GM18909 (cell line): ENCODE measurements around the gene GRHL3.

Experiments used
- ATAC-seq: cut with Tn5 transposase; IDR thresholded peaks from one replicate; pipeline ENCODE4 v1.9.1; 2021; ENCODE audit warnings: mild to moderate bottlenecking; ENCODE audit not compliant: unreplicated experiment, poor library complexity

Gene GRHL3

GRCh38 chr1:24340770-24341169, 21.6 kb downstream of the GRHL3 start:
- ATAC-seq = no peak

- no peak for ATAC-seq
Observed at GRCh38 chr1:24341260-24341659, 22.1 kb downstream of the GRHL3 start.

GRCh38 chr1:24343412-24344089, 24.4 kb downstream of the GRHL3 start:
- ATAC-seq = no peak

GRCh38 chr1:24344090-24344742, 25.1 kb downstream of the GRHL3 start:
- ATAC-seq = no peak

GRCh38 chr1:24345334-24345733, 26.2 kb downstream of the GRHL3 start:
- ATAC-seq = no peak

- ATAC-seq = no peak
Observed at GRCh38 chr1:24347159-24347934, 28.2 kb downstream of the GRHL3 start.

- ATAC-seq = no peak
Observed at GRCh38 chr1:24348196-24348595, 29.0 kb downstream of the GRHL3 start.

GRCh38 chr1:24349891-24350290, 30.7 kb downstream of the GRHL3 start:
- ATAC-seq = no peak

GRCh38 chr1:24351247-24351646, 32.1 kb downstream of the GRHL3 start:
- ATAC-seq = no peak

- no peak for ATAC-seq
Observed at GRCh38 chr1:24351918-24352627, 32.9 kb downstream of the GRHL3 start.

- no peak for ATAC-seq
Observed at GRCh38 chr1:24353292-24353891, 34.2 kb downstream of the GRHL3 start.

- ATAC-seq = no peak
Observed at GRCh38 chr1:24355466-24355865, 36.3 kb downstream of the GRHL3 start.

GRCh38 chr1:24357038-24357437, 37.9 kb downstream of the GRHL3 start:
- ATAC-seq = no peak

GRCh38 chr1:24360681-24361080, 41.5 kb downstream of the GRHL3 start:
- ATAC-seq = no peak

- no peak for ATAC-seq
Observed at GRCh38 chr1:24361811-24362210, 42.7 kb downstream of the GRHL3 start.

- ATAC-seq = no peak
Observed at GRCh38 chr1:24362396-24362795, 43.2 kb downstream of the GRHL3 start.

GRCh38 chr1:24362982-24363614, 43.9 kb downstream of the GRHL3 start:
- ATAC-seq = no peak

- ATAC-seq = no peak
Observed at GRCh38 chr1:24363994-24364393, 44.8 kb downstream of the GRHL3 start.

- ATAC-seq = no peak
Observed at GRCh38 chr1:24364605-24364974, 45.4 kb downstream of the GRHL3 start.
